Neural crest cell (in vitro differentiated cells): ENCODE measurements around the gene CCDC169. TPM values are rescaled to one million over a fixed set of nuclear protein-coding genes. Genes with fewer than 3 reads are reported as not detected.

Source experiments
- DNase-seq: peaks from one replicate; pipeline ENCODE4 v3.0.0; 2021; ENCODE audit warnings: low read depth, mixed read lengths, low spot score
- H3K27ac Mint-ChIP-seq: one replicate; pipeline ENCODE4 v1.8.0; 2021; ENCODE audit warnings: mild to moderate bottlenecking, mixed read lengths; ENCODE audit not compliant: unreplicated experiment
- H3K27me3 Mint-ChIP-seq: 2 replicates; pipeline ENCODE4 v1.8.0; 2021; ENCODE audit warnings: low read depth, mild to moderate bottlenecking, mixed read lengths
- H3K36me3 Mint-ChIP-seq: 2 replicates; pipeline ENCODE4 v1.8.0; 2021; ENCODE audit warnings: low read depth, mild to moderate bottlenecking, mixed read lengths
- H3K4me1 Mint-ChIP-seq: 2 replicates; pipeline ENCODE4 v1.8.0; 2021; ENCODE audit warnings: mixed read lengths
- H3K4me3 Mint-ChIP-seq: one replicate; pipeline ENCODE4 v1.8.0; 2021; ENCODE audit warnings: mild to moderate bottlenecking, mixed read lengths
- H3K9me3 Mint-ChIP-seq: 2 replicates; pipeline ENCODE4 v1.8.0; 2021; ENCODE audit warnings: mixed read lengths
- CTCF ChIP-seq: fragments of 200-600 bp; sonication (generic); conservative IDR thresholded peaks from 2 replicates; pipeline ENCODE4 v1.5.0; 2021; ENCODE audit warnings: antibody characterized with exemption, mild to moderate bottlenecking
- total RNA-seq: library from RNA; stranded (reverse); gene quantifications from 2 replicates; pipeline ENCODE4 v1.2.1, GENCODE V29; 2021

The CCDC169 gene
- total RNA-seq, 1 donor from 2014 or later = 1.7 TPM

- Mint-ChIP-seq H3K36me3 (no peaks in the 10 kb centered on the region), H3K4me1 (no peaks in the 10 kb centered on the region), H3K27ac (no peak overlapping the region), H3K4me3 (no peak overlapping the region), H3K9me3 (no peaks in the 10 kb centered on the region), H3K27me3 (no peaks in the 10 kb centered on the region)
- no peak for TF ChIP-seq CTCF
- no peak for DNase-seq
Observed at GRCh38 chr13:36190771-36191170, 106.8 kb downstream of the CCDC169 start.

GRCh38 chr13:36188441-36188840 is 109.2 kb downstream of the CCDC169 start:
- no peaks in the 10 kb centered on the region for H3K27me3 Mint-ChIP-seq
- DNase-seq = no peak
- H3K36me3 Mint-ChIP-seq = no peaks in the 10 kb centered on the region
- H3K4me1 Mint-ChIP-seq = peaks cover 7% of the 10 kb centered on the region
- H3K9me3 Mint-ChIP-seq = no peaks in the 10 kb centered on the region
- no peak overlapping the region for H3K27ac Mint-ChIP-seq
- H3K4me3 Mint-ChIP-seq = no peak overlapping the region
- TF ChIP-seq CTCF = no peak

GRCh38 chr13:36183901-36184300 is 113.7 kb downstream of the CCDC169 start:
- no peak for TF ChIP-seq CTCF
- H3K36me3 Mint-ChIP-seq = no peaks in the 10 kb centered on the region
- no peak overlapping the region for H3K4me3 Mint-ChIP-seq
- H3K27me3 Mint-ChIP-seq = no peaks in the 10 kb centered on the region
- DNase-seq = no peak
- no peak overlapping the region for H3K27ac Mint-ChIP-seq
- peaks cover 5% of the 10 kb centered on the region for H3K9me3 Mint-ChIP-seq
- peaks cover 10% of the 10 kb centered on the region for H3K4me1 Mint-ChIP-seq

Other genes starting within 250 kb of the CCDC169 start
- 20.0 and 22.4 TPM in 2 replicates for gene DCLK1, start 166.4 kb downstream of the CCDC169 start, total RNA-seq
- gene SOHLH2, start 83.3 kb downstream of the CCDC169 start, total RNA-seq = 0.21 TPM in 1 of 2 replicates, not detected in the other
- 70.6 and 70.9 TPM in 2 replicates for gene SPART, start 48.6 kb upstream of the CCDC169 start, total RNA-seq
- 0.25 and 0.26 TPM in 2 replicates for gene CCNA1, start 134.7 kb upstream of the CCDC169 start, total RNA-seq